K562 (cell line): ENCODE results near the gene SERTAD1. TPM values are rescaled to one million over a fixed set of nuclear protein-coding genes. Genes with fewer than 3 reads are reported as not detected.

Source experiments
- ATAC-seq: fragments of 200-7000 bp; cut with Tn5 transposase; 3 replicates; pipeline ENCODE4 v1.9.1; 2020; ENCODE audit warnings: moderate library complexity
- BruUV-seq: library from RNA; stranded (reverse); fragments of 400-500 nt; replicated peaks from 2 replicates; lab custom pipeline; 2021; lab: Mats Ljungman, UMichigan
- CTCF ChIA-PET: fragments of 300-600 bp; formaldehyde crosslinking; extraction: SDS; loops from one replicate; lab custom pipeline; 2021; ENCODE audit warnings: low intra/inter-chr PET ratio; lab: Yijun Ruan, JAX
- POLR2A ChIA-PET: fragments of 300-600, 350-650 bp; sonication (Branson Sonifier 250); formaldehyde crosslinking; extraction: SDS; loops from one replicate; lab custom pipeline; 2021; ENCODE audit warnings: antibody characterized with exemption, inconsistent platforms; lab: Yijun Ruan, JAX
- DNase-seq, 4 experiments: peaks; one replicate each; pipeline versions ENCODE4 v3.0.0 to v3.0.0-alpha.2; 2011 to 2018; ENCODE audit warnings: low spot score in 3 of 4, mixed read lengths in 3 of 4; ENCODE audit errors: extremely low read depth in 1 of 4
- FAIRE-seq: peaks from 2 replicates; lab custom pipeline; 2011; peaks lifted over from hg19 to GRCh38; lab: Jason Lieb, UNC
- H2AFZ ChIP-seq: 2 replicates; pipeline ENCODE4 v1.6.0; 2011; ENCODE audit warnings: low read depth, low read length, control low read depth, inconsistent platforms
- H3K27ac ChIP-seq: fragments of 200-600 bp; 3 replicates; pipeline ENCODE4 v1.8.0; 2011; ENCODE audit warnings: low read depth, mild to moderate bottlenecking, control low read depth, inconsistent platforms, low read length, moderate library complexity, mixed read lengths; ENCODE audit errors: extremely low read depth
- H3K27me3 ChIP-seq, 2 experiments: fragments of 300-600 bp in 1 of 2; 2 replicates in 1 of 2; 3 replicates in 1 of 2; pipeline versions ENCODE4 v1.6.0 to v1.8.0; 2011; ENCODE audit warnings: inconsistent platforms in 2 of 2, low read length in 2 of 2, mild to moderate bottlenecking in 1 of 2, mixed read lengths in 1 of 2, moderate library complexity in 1 of 2; ENCODE audit not compliant: control insufficient read depth in 2 of 2, insufficient read depth in 2 of 2
- H3K36me3 ChIP-seq: fragments of 300-600 bp; 3 replicates; pipeline ENCODE4 v1.8.0; 2011; ENCODE audit warnings: mild to moderate bottlenecking, low read length, inconsistent platforms; ENCODE audit not compliant: control insufficient read depth, insufficient read depth
- H3K4me1 ChIP-seq, 2 experiments: fragments of 200-600 bp in 1 of 2; replicated peaks in 1 of 2; 2 replicates in 1 of 2; 3 replicates in 1 of 2; pipeline versions ENCODE4 v1.5.1 to v1.8.0; 2011; ENCODE audit warnings: inconsistent platforms in 2 of 2, low read length in 2 of 2, mild to moderate bottlenecking in 1 of 2, mixed read lengths in 1 of 2, moderate library complexity in 1 of 2; ENCODE audit not compliant: control insufficient read depth in 2 of 2, insufficient read depth in 2 of 2
- H3K4me2 ChIP-seq: 2 replicates; pipeline ENCODE4 v1.6.1; 2011; ENCODE audit warnings: low read length, control low read depth, inconsistent platforms, mixed read lengths; ENCODE audit not compliant: insufficient read depth
- H3K4me3 ChIP-seq: fragments of 200-600 bp; sonication (generic), shearing (Covaris generic); 2 replicates; pipeline ENCODE4 v1.5.1; 2016; ENCODE audit warnings: control low read depth, inconsistent platforms
- H3K79me2 ChIP-seq: fragments of 200-600 bp; 3 replicates; pipeline ENCODE4 v1.8.0; 2011; ENCODE audit warnings: low read length, inconsistent platforms; ENCODE audit not compliant: control insufficient read depth, insufficient read depth
- H3K9ac ChIP-seq, 2 experiments: 2 replicates each; pipeline versions ENCODE4 v1.6.0 to v1.6.1; 2011; ENCODE audit warnings: low read depth in 2 of 2, low read length in 2 of 2, control low read depth in 1 of 2, inconsistent platforms in 1 of 2, mild to moderate bottlenecking in 1 of 2, mixed read lengths in 1 of 2; ENCODE audit not compliant: insufficient read depth in 1 of 2
- H3K9me1 ChIP-seq: one replicate; pipeline ENCODE4 v1.6.0; 2011; ENCODE audit warnings: inconsistent platforms, mild to moderate bottlenecking, low read length, moderate library complexity; ENCODE audit not compliant: control insufficient read depth, insufficient read depth
- H3K9me3 ChIP-seq: replicated peaks from 2 replicates; pipeline ENCODE4 v1.5.1; 2011; ENCODE audit warnings: low read depth, low read length, inconsistent platforms; ENCODE audit not compliant: control insufficient read depth, insufficient read depth
- H4K20me1 ChIP-seq: replicated peaks from 2 replicates; pipeline ENCODE4 v1.6.1; 2011; ENCODE audit warnings: low read length, inconsistent platforms, mixed read lengths; ENCODE audit not compliant: control insufficient read depth, insufficient read depth
- BACH1 ChIP-seq: fragments of 200-800 bp; sonication (Bioruptor generic); IDR thresholded peaks from 2 replicates; pipeline ENCODE4 v1.6.1; 2016; ENCODE audit warnings: missing genetic modification characterization, missing compliant biosample characterization
- CBFB ChIP-seq: sonication (generic); formaldehyde crosslinking; IDR thresholded peaks from 2 replicates; pipeline ENCODE4 v1.4.0; 2020; ENCODE audit warnings: mild to moderate bottlenecking, missing genetic modification reagents
- ETS2 ChIP-seq: IDR thresholded peaks from 2 replicates; pipeline ENCODE4 v1.6.1; 2016; ENCODE audit warnings: borderline replicate concordance, missing genetic modification characterization, mild to moderate bottlenecking, moderate library complexity, missing compliant biosample characterization; ENCODE audit not compliant: poor library complexity, severe bottlenecking
- FOXK1 ChIP-seq: sonication (generic); formaldehyde crosslinking; IDR thresholded peaks from 2 replicates; pipeline ENCODE4 v1.8.0; 2022; ENCODE audit warnings: missing genetic modification reagents, mild to moderate bottlenecking, borderline replicate concordance
- HLTF ChIP-seq: fragments of 450-650 bp; IDR thresholded peaks from 2 replicates; pipeline ENCODE4 v1.6.1; 2016
- PRDM10 ChIP-seq: fragments of 450-650 bp; IDR thresholded peaks from 2 replicates; pipeline ENCODE4 v1.6.1; 2018; ENCODE audit not compliant: partially characterized antibody
- SRSF9 ChIP-seq: fragments of 200-400 bp; formaldehyde crosslinking; IDR thresholded peaks from 2 replicates; pipeline ENCODE4 v1.6.1; 2017; ENCODE audit warnings: low read depth, low read length, borderline replicate concordance
- THAP12 ChIP-seq: fragments of 250-450 bp; sonication (Bioruptor Pico); IDR thresholded peaks from 2 replicates; pipeline ENCODE4 v1.9.0; 2021; ENCODE audit warnings: mild to moderate bottlenecking, inconsistent platforms
- ZBTB8A ChIP-seq: fragments of 450-650 bp; IDR thresholded peaks from 2 replicates; pipeline ENCODE4 v1.6.1; 2018; ENCODE audit warnings: mild to moderate bottlenecking, moderate library complexity; ENCODE audit not compliant: partially characterized antibody
- ZKSCAN3 ChIP-seq: fragments of 250-450 bp; sonication (Bioruptor Pico); IDR thresholded peaks from 2 replicates; pipeline ENCODE4 v1.4.0; 2020
- ZNF217 ChIP-seq: sonication (generic); formaldehyde crosslinking; IDR thresholded peaks from 2 replicates; pipeline ENCODE4 v1.8.0; 2022; ENCODE audit warnings: mild to moderate bottlenecking, missing genetic modification reagents
- ZNF431 ChIP-seq: sonication (generic); formaldehyde crosslinking; IDR thresholded peaks from 2 replicates; pipeline ENCODE4 v1.8.0; 2022; ENCODE audit warnings: mild to moderate bottlenecking, missing genetic modification reagents
- ZNF512 ChIP-seq: IDR thresholded peaks from 2 replicates; pipeline ENCODE4 v1.6.1; 2016; ENCODE audit warnings: missing genetic modification characterization, missing compliant biosample characterization
- WGBS: fragments of 100-300 bp; shearing (Covaris generic); methylation state at CpG from one replicate; pipeline ENCODE4 v1.1.6; 2016; ENCODE audit warnings: low coverage, mixed read lengths; ENCODE audit not compliant: insufficient coverage; ENCODE audit errors: missing lambda C conversion rate; 5-methylcytosine and 5-hydroxymethylcytosine counted together
- in situ Hi-C: fragments of 300-500 bp; cut with MboI; formaldehyde crosslinking; loops from 4 replicates; pipeline ENCODE4 v1.15.0; 2018; ENCODE audit warnings: inconsistent platforms, mixed read lengths
- intact Hi-C: fragments of 100-400 bp; cut with micrococcal nuclease; formaldehyde crosslinking; loops from 2 replicates; pipeline ENCODE4 v1.14.2; 2022
- polyA plus RNA-seq, 8 experiments: library from polyadenylated mRNA; depleted of rRNA in 4 of 8; stranded (reverse) in 5 of 8; unstranded in 3 of 8; fragments of >200 nt; fragmentation: Nextera tagmentation in 2 of 8; fragmentation: Illumina TruSeq in 1 of 8; extraction: Ambion mirVana in 2 of 8; extraction: Trizol in 1 of 8; gene quantifications; 2 replicates each; pipeline versions ENCODE4 v1.2.1 to v1.2.3, GENCODE V29; 2011 to 2014; ENCODE audit warnings: inconsistent platforms in 1 of 8, missing spikeins in 1 of 8
- total RNA-seq, 7 experiments: library from RNA; depleted of rRNA in 6 of 7; stranded (reverse); fragments of >200 nt in 6 of 7; fragmentation: Illumina TruSeq in 2 of 7; extraction: Trizol in 2 of 7; gene quantifications; 2 replicates each; pipeline versions ENCODE4 v1.2.1 to v1.2.3, GENCODE V29; 2011 to 2021; ENCODE audit warnings: low replicate concordance in 1 of 7
- TF ChIP-seq, protein P1 (sequence below), 2 experiments: fragments of 450-650 bp; conservative IDR thresholded peaks; 2 replicates each; pipeline ENCODE4 v1.6.1; 2017; ENCODE audit warnings: mild to moderate bottlenecking in 2 of 2, moderate library complexity in 2 of 2

The SERTAD1 gene
- total and polyA plus RNA-seq, 9 of the 15 experiments (the other 6 are each of a cell fraction or from before 2014, with no cell fraction given) = 0.15 to 8.7 (median 4.9) TPM

- Histone ChIP-seq H3K9ac (peak overlapping the region in 1 of 2 experiments; percentile 43; a peak in 2 of 4 replicates), H3K27me3 (peaks cover 18 to 34% of the 10 kb centered on the region in 2 experiments), H3K9me1 (no peaks in the 10 kb centered on the region), H3K36me3 (no peaks in the 10 kb centered on the region), H3K9me3 (no peaks in the 10 kb centered on the region), H3K79me2 (no peaks in the 10 kb centered on the region), H2AFZ (no peak overlapping the region), H3K4me1 (peaks cover 17 to 56% of the 10 kb centered on the region in 2 experiments), H4K20me1 (0 out of 2 replicates have a peak, but pooled peaks cover 5% of the 10 kb centered on the region), H3K4me3 (no peak overlapping the region), H3K4me2 (no peak overlapping the region), H3K27ac (no peak overlapping the region)
- in situ Hi-C loops = no loop called here
- no peak for FAIRE-seq
- POLR2A ChIA-PET = interaction anchor here (0.6 to 1.4 kb wide), 5 partner anchors 15 to 993 kb away, joined by 3 to 5 read pairs (median 3); partner anchors contain the start of gene PRX
- intact Hi-C loops = no loop called here
- DNase-seq = no peak
- TF ChIP-seq CBFB (CRISPR knock-in tag) (no peak), FOXK1 (CRISPR knock-in tag) (no peak), ZBTB8A (no peak), ETS2 (no peak), BACH1 (tag) (no peak), PRDM10 (no peak), ZNF217 (CRISPR knock-in tag) (no peak), HLTF (no peak), THAP12 (no peak), ZKSCAN3 (CRISPR knock-in tag) (no peak), ZNF431 (no peak), ZNF512 (tag) (no peak), SRSF9 (no peak)
- TF ChIP-seq, protein P1, sequence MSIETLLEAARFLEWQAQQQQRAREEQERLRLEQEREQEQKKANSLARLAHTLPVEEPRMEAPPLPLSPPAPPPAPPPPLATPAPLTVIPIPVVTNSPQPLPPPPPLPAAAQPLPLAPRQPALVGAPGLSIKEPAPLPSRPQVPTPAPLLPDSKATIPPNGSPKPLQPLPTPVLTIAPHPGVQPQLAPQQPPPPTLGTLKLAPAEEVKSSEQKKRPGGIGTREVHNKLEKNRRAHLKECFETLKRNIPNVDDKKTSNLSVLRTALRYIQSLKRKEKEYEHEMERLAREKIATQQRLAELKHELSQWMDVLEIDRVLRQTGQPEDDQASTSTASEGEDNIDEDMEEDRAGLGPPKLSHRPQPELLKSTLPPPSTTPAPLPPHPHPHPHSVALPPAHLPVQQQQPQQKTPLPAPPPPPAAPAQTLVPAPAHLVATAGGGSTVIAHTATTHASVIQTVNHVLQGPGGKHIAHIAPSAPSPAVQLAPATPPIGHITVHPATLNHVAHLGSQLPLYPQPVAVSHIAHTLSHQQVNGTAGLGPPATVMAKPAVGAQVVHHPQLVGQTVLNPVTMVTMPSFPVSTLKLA (conservative IDR thresholded peaks at IDR 0.05) = no peak
- 17% methylated on average over 7 of the region's 13 CpGs for WGBS
- no peak for ATAC-seq
- no TSS peak for BruUV-seq
- CTCF ChIA-PET = no interaction called here
These were observed 31.0 kb downstream of the SERTAD1 start for GRCh38 chr19:40394816-40395210.
